DND-41 (cell line): ENCODE data around the gene PTPRO.

ENCODE experiments used
- CTCF ChIP-seq: IDR thresholded peaks from 2 replicates; pipeline ENCODE4 v1.5.1; 2012; ENCODE audit warnings: borderline replicate concordance, low read length, moderate library complexity, mild to moderate bottlenecking; ENCODE audit not compliant: poor library complexity, severe bottlenecking; ENCODE audit errors: extremely low read depth
- EZH2 ChIP-seq: IDR thresholded peaks from 3 replicates; pipeline ENCODE4 v1.6.1; 2012; ENCODE audit warnings: borderline replicate concordance, low read depth, mild to moderate bottlenecking, moderate library complexity, low read length, inconsistent platforms; ENCODE audit not compliant: severe bottlenecking

GRCh38 chr12:15496738-15497137, 174.4 kb downstream of the PTPRO start:
- no peak for TF ChIP-seq EZH2
- TF ChIP-seq CTCF, result no peak
